HG03280 (cell line): Measurements from ENCODE around the gene SAT2.
"Not testable (repeated sequence)": the region's sequence is repeated elsewhere in the genome, so short reads cannot be mapped to it uniquely, and the experiment has no call there.

ENCODE experiments used
- ATAC-seq: cut with Tn5 transposase; IDR thresholded peaks from one replicate; pipeline ENCODE4 v1.9.1; 2021; ENCODE audit warnings: mild to moderate bottlenecking, moderate library complexity; ENCODE audit not compliant: unreplicated experiment

The SAT2 gene

GRCh38 chr17:7627250-7628121 lies at the start of gene SAT2:
Gene SAT2, minus strand, starts transcription at chr17:7627821. Its CDS starts 186 bp downstream, at chr17:7627635.
- ATAC-seq, result peak; percentile 82

GRCh38 chr17:7676533-7676932 lies 48.9 kb upstream of the SAT2 start:
- no peak for ATAC-seq

- ATAC-seq, result no peak
Observed at GRCh38 chr17:7674934-7675333, 47.3 kb upstream of the SAT2 start.

- ATAC-seq, result no peak
Observed at GRCh38 chr17:7673239-7673638, 45.6 kb upstream of the SAT2 start.

- ATAC-seq, result no peak
Observed at GRCh38 chr17:7668482-7668881, 40.9 kb upstream of the SAT2 start.

- ATAC-seq, result no peak
Observed at GRCh38 chr17:7667656-7668406, 40.2 kb upstream of the SAT2 start.

GRCh38 chr17:7656958-7657609 lies 29.5 kb upstream of the SAT2 start:
- no peak for ATAC-seq

- no peak for ATAC-seq
Observed at GRCh38 chr17:7655541-7655840, 27.9 kb upstream of the SAT2 start.

- no peak for ATAC-seq
Observed at GRCh38 chr17:7654832-7655540, 27.4 kb upstream of the SAT2 start.

- no peak for ATAC-seq
Observed at GRCh38 chr17:7652388-7653356, 25.1 kb upstream of the SAT2 start.

- no peak for ATAC-seq
Observed at GRCh38 chr17:7651665-7652387, 24.2 kb upstream of the SAT2 start.

GRCh38 chr17:7651097-7651664 lies 23.6 kb upstream of the SAT2 start:
- no peak for ATAC-seq

GRCh38 chr17:7650509-7651096 lies 23.0 kb upstream of the SAT2 start, which contains the start of gene ATP1B2:
Gene ATP1B2, plus strand, starts transcription at chr17:7650926. Its CDS starts 593 bp downstream, at chr17:7651519.
- peak; percentile 61 for ATAC-seq

GRCh38 chr17:7647018-7647417 lies 19.4 kb upstream of the SAT2 start:
- ATAC-seq, result no peak

- ATAC-seq, result no peak
Observed at GRCh38 chr17:7646457-7646856, 18.8 kb upstream of the SAT2 start.

- ATAC-seq, result no peak
Observed at GRCh38 chr17:7644775-7645174, 17.2 kb upstream of the SAT2 start.

GRCh38 chr17:7641635-7642034 lies 14.0 kb upstream of the SAT2 start:
- ATAC-seq, result not testable (repeated sequence)

- ATAC-seq, result no peak
Observed at GRCh38 chr17:7640783-7641182, 13.2 kb upstream of the SAT2 start.
